Endothelial cell of umbilical vein (primary cell): ENCODE measurements around the gene MAP4K4. TPM values are rescaled to one million over a fixed set of nuclear protein-coding genes. Genes with fewer than 3 reads are reported as not detected.

ENCODE experiments used
- BruUV-seq: library from RNA; stranded (reverse); fragments of 400-500 nt; replicated peaks from 2 replicates; lab custom pipeline; 2021; lab: Mats Ljungman, UMichigan
- CTCF ChIA-PET: fragments of 300-600, 350-600 bp; sonication (Branson Sonifier 250); formaldehyde crosslinking; loops from one replicate; lab custom pipeline; 2021; ENCODE audit warnings: antibody characterized with exemption, inconsistent platforms; lab: Charles Lee
- POLR2A ChIA-PET: fragments of 300-600, 350-600 bp; sonication (Branson Sonifier 250); formaldehyde crosslinking; loops from one replicate; lab custom pipeline; 2021; ENCODE audit warnings: antibody characterized with exemption, inconsistent platforms; lab: Charles Lee
- DNase-seq: peaks from one replicate; pipeline ENCODE4 v3.0.0-alpha.2; 2011; ENCODE audit warnings: low read depth, low spot score
- FAIRE-seq: peaks from 2 replicates; lab custom pipeline; 2011; peaks lifted over from hg19 to GRCh38; lab: Jason Lieb, UNC
- H2AFZ ChIP-seq: 2 replicates; pipeline ENCODE4 v1.6.0; 2012; ENCODE audit warnings: low read depth, low read length, control low read depth, inconsistent platforms
- H3K27ac ChIP-seq: 2 replicates; pipeline ENCODE4 v1.5.1; 2011; ENCODE audit warnings: low read depth, mild to moderate bottlenecking, control low read depth, low read length, moderate library complexity; ENCODE audit not compliant: insufficient read depth
- H3K27me3 ChIP-seq, 2 experiments: 2 replicates each; pipeline versions ENCODE4 v1.6.0 to v1.6.1; 2011; ENCODE audit warnings: low read length in 2 of 2, mixed read lengths in 1 of 2; ENCODE audit not compliant: control insufficient read depth in 2 of 2, insufficient read depth in 2 of 2
- H3K36me3 ChIP-seq, 2 experiments: 2 replicates in 1 of 2; 3 replicates in 1 of 2; pipeline ENCODE4 v1.5.1; 2011; ENCODE audit warnings: low read length in 2 of 2, mild to moderate bottlenecking in 1 of 2, moderate library complexity in 1 of 2; ENCODE audit not compliant: control insufficient read depth in 2 of 2, insufficient read depth in 2 of 2; ENCODE audit errors: extremely low read depth in 1 of 2
- H3K4me1 ChIP-seq: 3 replicates; pipeline ENCODE4 v1.5.1; 2011; ENCODE audit warnings: mild to moderate bottlenecking, low read length; ENCODE audit not compliant: control insufficient read depth, insufficient read depth; ENCODE audit errors: extremely low read depth
- H3K4me2 ChIP-seq: 2 replicates; pipeline ENCODE4 v1.6.1; 2011; ENCODE audit warnings: low read length, control low read depth, mixed read lengths; ENCODE audit not compliant: insufficient read depth
- H3K4me3 ChIP-seq, 3 experiments: fragments of 200-600 bp in 1 of 3; sonication (generic), shearing (Covaris generic) in 1 of 3; replicated peaks in 1 of 3; 2 replicates each; pipeline ENCODE4 v1.5.1; 2011 to 2016; ENCODE audit warnings: control low read depth in 3 of 3, low read length in 3 of 3, mild to moderate bottlenecking in 2 of 3, inconsistent platforms in 1 of 3, low read depth in 1 of 3, moderate library complexity in 1 of 3; ENCODE audit not compliant: insufficient read depth in 1 of 3
- H3K79me2 ChIP-seq: 2 replicates; pipeline ENCODE4 v1.6.0; 2012; ENCODE audit warnings: low read length, inconsistent platforms; ENCODE audit not compliant: control insufficient read depth, insufficient read depth
- H3K9ac ChIP-seq: replicated peaks from 2 replicates; pipeline ENCODE3; 2011; ENCODE audit warnings: low read length, control low read depth; ENCODE audit not compliant: insufficient read depth; ENCODE audit errors: extremely low read depth
- H3K9me1 ChIP-seq: replicated peaks from 3 replicates; pipeline ENCODE4 v1.6.0; 2011; ENCODE audit warnings: mild to moderate bottlenecking, low read length; ENCODE audit not compliant: control insufficient read depth, insufficient read depth; ENCODE audit errors: extremely low read depth
- H3K9me3 ChIP-seq: replicated peaks from 2 replicates; pipeline ENCODE4 v1.5.1; 2012; ENCODE audit warnings: low read length, inconsistent platforms; ENCODE audit not compliant: control insufficient read depth, insufficient read depth
- H4K20me1 ChIP-seq: replicated peaks from 2 replicates; pipeline ENCODE3; 2011; ENCODE audit warnings: mild to moderate bottlenecking, low read length; ENCODE audit not compliant: control insufficient read depth, insufficient read depth; ENCODE audit errors: extremely low read depth
- EZH2 ChIP-seq: IDR thresholded peaks from 2 replicates; pipeline ENCODE4 v1.6.1; 2012; ENCODE audit warnings: borderline replicate concordance, low read depth, mild to moderate bottlenecking, moderate library complexity, low read length, inconsistent platforms; ENCODE audit not compliant: severe bottlenecking
- FOS ChIP-seq: IDR thresholded peaks from 2 replicates; pipeline ENCODE4 v1.6.1; 2011; ENCODE audit warnings: mild to moderate bottlenecking, low read length, moderate library complexity, borderline replicate concordance; ENCODE audit not compliant: insufficient read depth
- GATA2 ChIP-seq: IDR thresholded peaks from 2 replicates; pipeline ENCODE4 v1.7.0; 2011; ENCODE audit warnings: low read depth, mild to moderate bottlenecking, moderate library complexity, mixed read lengths, low read length; ENCODE audit not compliant: insufficient read length, insufficient read depth
- JUN ChIP-seq: IDR thresholded peaks from 2 replicates; pipeline ENCODE4 v1.6.1; 2011; ENCODE audit warnings: borderline replicate concordance, low read depth; ENCODE audit not compliant: insufficient read length, insufficient read depth
- MAX ChIP-seq: IDR thresholded peaks from 2 replicates; pipeline ENCODE4 v1.6.1; 2011; ENCODE audit not compliant: insufficient read depth, insufficient read length
- MYC ChIP-seq: IDR thresholded peaks from one replicate; pipeline ENCODE4 v1.6.1; 2011; ENCODE audit warnings: mild to moderate bottlenecking, low read depth, low read length
- POLR2A ChIP-seq: IDR thresholded peaks from 2 replicates; pipeline ENCODE4 v1.6.1; 2012; ENCODE audit warnings: low read depth, mild to moderate bottlenecking, control low read depth, low read length
- POLR2AphosphoS5 ChIP-seq: IDR thresholded peaks from 2 replicates; pipeline ENCODE4 v1.6.1; 2012; ENCODE audit warnings: low read depth, mild to moderate bottlenecking, control low read depth, low read length, moderate library complexity; ENCODE audit not compliant: insufficient read depth
- dilution Hi-C: fragments of 300-500 bp; cut with MboI; formaldehyde crosslinking; loops from one replicate; pipeline ENCODE4 v1.15.0; 2019; ENCODE audit warnings: low sequenced_read_pairs; ENCODE audit not compliant: extremely low pct_ligation_motif_present
- intact Hi-C: fragments of 100-400 bp; cut with micrococcal nuclease; formaldehyde crosslinking; loops from one replicate; pipeline ENCODE4 v1.10.0; 2022
- polyA plus RNA-seq, 4 experiments: library from polyadenylated mRNA; depleted of rRNA in 3 of 4; stranded (reverse) in 3 of 4; unstranded in 1 of 4; fragments of >200 nt; gene quantifications; 2 replicates each; pipeline versions ENCODE4 v1.2.1 to v1.2.3, GENCODE V29; 2011 to 2012; ENCODE audit warnings: missing spikeins in 1 of 4
- total RNA-seq: library from RNA; stranded (reverse); gene quantifications from 2 replicates; pipeline ENCODE4 v1.2.3, GENCODE V29; 2021
- TF ChIP-seq, protein P1 (sequence below), 2 donors: IDR thresholded peaks; 1 replicate in 1 of 2; 2 replicates in 1 of 2; pipeline ENCODE4 v1.5.1; 2011; ENCODE audit warnings: low read length in 2 of 2, mild to moderate bottlenecking in 2 of 2, moderate library complexity in 2 of 2, control low read depth in 1 of 2, inconsistent platforms in 1 of 2, low read depth in 1 of 2; ENCODE audit not compliant: insufficient read depth in 1 of 2; ENCODE audit errors: extremely low read depth in 1 of 2

The MAP4K4 gene
- total and polyA plus RNA-seq, 2 donors (not counting 3 experiments of a cell fraction or from before 2014, with no cell fraction given) = 79.4 to 269 TPM

DNA sequence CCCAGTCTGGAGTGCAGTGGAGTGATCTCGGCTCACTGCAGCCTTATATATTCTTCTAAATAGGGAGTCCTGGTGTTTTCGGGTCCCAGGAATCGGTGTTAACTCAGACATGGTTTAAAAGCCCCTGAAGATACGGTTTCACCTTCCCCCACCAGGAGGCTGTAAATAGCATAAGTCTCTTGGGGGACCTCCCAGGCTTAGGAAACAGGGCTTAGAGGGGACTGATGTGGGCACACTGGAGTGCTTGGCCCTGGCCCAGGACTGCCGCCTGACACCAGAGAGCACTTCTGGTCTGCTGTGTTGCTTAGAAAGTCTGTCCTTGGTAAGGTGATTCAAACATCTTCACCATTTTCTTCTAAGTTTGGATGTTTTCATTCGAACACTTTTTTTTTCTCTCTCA is 39.7 kb upstream of the MAP4K4 start:
- ChIA-PET POLR2A (no interaction called here), CTCF (no interaction called here)
- Histone ChIP-seq H3K36me3 (no peaks in the 10 kb centered on the region), H3K27ac (no peak overlapping the region), H3K4me1 (no peaks in the 10 kb centered on the region), H2AFZ (no peak overlapping the region), H3K9me3 (no peaks in the 10 kb centered on the region), H3K4me2 (no peak overlapping the region), H3K9ac (no peak overlapping the region), H3K79me2 (no peaks in the 10 kb centered on the region), H4K20me1 (no peaks in the 10 kb centered on the region), H3K4me3 (no peak overlapping the region), H3K27me3 (no peaks in the 10 kb centered on the region), H3K9me1 (no peaks in the 10 kb centered on the region)
- intact Hi-C loops (no loop called here), dilution Hi-C loops (no loop called here)
- no TSS peak for BruUV-seq
- no peak for FAIRE-seq
- no peak for DNase-seq
- TF ChIP-seq POLR2A (no peak), JUN (no peak), GATA2 (no peak), EZH2 (no peak), MYC (no peak), FOS (no peak), POLR2AphosphoS5 (no peak), MAX (no peak)
- TF ChIP-seq, protein P1, sequence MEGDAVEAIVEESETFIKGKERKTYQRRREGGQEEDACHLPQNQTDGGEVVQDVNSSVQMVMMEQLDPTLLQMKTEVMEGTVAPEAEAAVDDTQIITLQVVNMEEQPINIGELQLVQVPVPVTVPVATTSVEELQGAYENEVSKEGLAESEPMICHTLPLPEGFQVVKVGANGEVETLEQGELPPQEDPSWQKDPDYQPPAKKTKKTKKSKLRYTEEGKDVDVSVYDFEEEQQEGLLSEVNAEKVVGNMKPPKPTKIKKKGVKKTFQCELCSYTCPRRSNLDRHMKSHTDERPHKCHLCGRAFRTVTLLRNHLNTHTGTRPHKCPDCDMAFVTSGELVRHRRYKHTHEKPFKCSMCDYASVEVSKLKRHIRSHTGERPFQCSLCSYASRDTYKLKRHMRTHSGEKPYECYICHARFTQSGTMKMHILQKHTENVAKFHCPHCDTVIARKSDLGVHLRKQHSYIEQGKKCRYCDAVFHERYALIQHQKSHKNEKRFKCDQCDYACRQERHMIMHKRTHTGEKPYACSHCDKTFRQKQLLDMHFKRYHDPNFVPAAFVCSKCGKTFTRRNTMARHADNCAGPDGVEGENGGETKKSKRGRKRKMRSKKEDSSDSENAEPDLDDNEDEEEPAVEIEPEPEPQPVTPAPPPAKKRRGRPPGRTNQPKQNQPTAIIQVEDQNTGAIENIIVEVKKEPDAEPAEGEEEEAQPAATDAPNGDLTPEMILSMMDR (IDR thresholded peaks at IDR 0.05; ENCODE audit: extremely low read depth in 1 of 2, insufficient read depth in 1 of 2, low read depth in 1 of 2, low read length in 2 of 2) = no peak
